Kidney epithelial cell (primary cell): ENCODE measurements around the gene N4BP2L2. TPM values are rescaled to one million over a fixed set of nuclear protein-coding genes. Genes with fewer than 3 reads are reported as not detected.

ENCODE experiments used
- DNase-seq: peaks from one replicate; pipeline ENCODE4 v3.0.0-alpha.2; 2010; ENCODE audit warnings: low read depth
- H3K27me3 ChIP-seq: 2 replicates; pipeline ENCODE4 v1.6.0; 2011; ENCODE audit warnings: low read length; ENCODE audit not compliant: control insufficient read depth, insufficient read depth
- H3K36me3 ChIP-seq: 2 replicates; pipeline ENCODE4 v1.5.1; 2011; ENCODE audit warnings: low read length; ENCODE audit not compliant: control insufficient read depth, insufficient read depth
- H3K4me3 ChIP-seq: 2 replicates; pipeline ENCODE4 v1.5.1; 2011; ENCODE audit warnings: low read depth, mild to moderate bottlenecking, control low read depth, low read length
- total RNA-seq: library from RNA; depleted of rRNA; stranded (reverse); fragments of >200 nt; gene quantifications from 2 replicates; pipeline ENCODE4 v1.2.3, GENCODE V29; 2015
- TF ChIP-seq, protein P1 (sequence below): IDR thresholded peaks from 2 replicates; pipeline ENCODE4 v1.5.1; 2011; ENCODE audit warnings: mild to moderate bottlenecking, moderate library complexity, low read length, control low read depth, inconsistent platforms; ENCODE audit not compliant: insufficient read depth, poor library complexity, severe bottlenecking

The N4BP2L2 gene
- total RNA-seq, 1 donor from 2014 or later: 64.1 TPM

DNA sequence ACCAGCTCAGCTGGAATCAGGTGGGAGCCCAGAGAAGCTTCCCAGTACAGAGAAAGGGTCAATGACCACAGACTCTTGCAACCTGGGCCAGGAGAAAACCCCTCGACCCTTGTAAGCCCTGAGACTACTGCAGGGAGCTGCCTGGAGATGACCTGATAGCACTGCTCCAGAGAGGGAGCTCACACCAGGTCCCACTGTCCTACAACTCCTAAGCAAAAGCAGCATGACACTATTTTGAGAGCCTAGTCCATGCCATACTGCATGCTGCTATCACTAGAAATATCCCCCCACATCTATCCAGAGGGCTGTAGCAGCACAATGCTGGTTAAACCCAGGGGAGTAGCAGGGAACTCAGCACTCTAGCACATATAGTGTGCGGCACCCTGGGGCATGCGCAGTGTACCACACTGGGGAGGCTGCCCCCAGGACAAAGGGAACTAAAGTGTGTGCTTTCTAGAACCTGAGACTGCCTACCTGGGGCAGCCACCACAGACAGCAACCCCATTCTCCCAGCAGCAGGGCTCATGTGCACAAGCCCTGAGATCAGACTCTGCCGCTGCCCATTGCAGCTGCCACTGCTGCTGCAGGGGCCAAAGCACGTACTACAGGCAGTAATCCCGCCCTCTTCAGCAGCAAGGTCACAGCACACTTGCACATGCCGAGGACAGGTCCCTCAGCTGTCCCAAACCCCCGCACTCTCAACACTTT lies 83.6 kb downstream of the N4BP2L2 start:
- no peaks in the 10 kb centered on the region for H3K36me3 ChIP-seq
- DNase-seq: no peak
- no peaks in the 10 kb centered on the region for H3K27me3 ChIP-seq

GRCh38 chr13:32453981-32454380 lies 84.6 kb downstream of the N4BP2L2 start:
- Histone ChIP-seq H3K4me3 (no peak overlapping the region), H3K36me3 (no peaks in the 10 kb centered on the region), H3K27me3 (no peaks in the 10 kb centered on the region)
- TF ChIP-seq, protein P1, sequence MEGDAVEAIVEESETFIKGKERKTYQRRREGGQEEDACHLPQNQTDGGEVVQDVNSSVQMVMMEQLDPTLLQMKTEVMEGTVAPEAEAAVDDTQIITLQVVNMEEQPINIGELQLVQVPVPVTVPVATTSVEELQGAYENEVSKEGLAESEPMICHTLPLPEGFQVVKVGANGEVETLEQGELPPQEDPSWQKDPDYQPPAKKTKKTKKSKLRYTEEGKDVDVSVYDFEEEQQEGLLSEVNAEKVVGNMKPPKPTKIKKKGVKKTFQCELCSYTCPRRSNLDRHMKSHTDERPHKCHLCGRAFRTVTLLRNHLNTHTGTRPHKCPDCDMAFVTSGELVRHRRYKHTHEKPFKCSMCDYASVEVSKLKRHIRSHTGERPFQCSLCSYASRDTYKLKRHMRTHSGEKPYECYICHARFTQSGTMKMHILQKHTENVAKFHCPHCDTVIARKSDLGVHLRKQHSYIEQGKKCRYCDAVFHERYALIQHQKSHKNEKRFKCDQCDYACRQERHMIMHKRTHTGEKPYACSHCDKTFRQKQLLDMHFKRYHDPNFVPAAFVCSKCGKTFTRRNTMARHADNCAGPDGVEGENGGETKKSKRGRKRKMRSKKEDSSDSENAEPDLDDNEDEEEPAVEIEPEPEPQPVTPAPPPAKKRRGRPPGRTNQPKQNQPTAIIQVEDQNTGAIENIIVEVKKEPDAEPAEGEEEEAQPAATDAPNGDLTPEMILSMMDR: no peak
- DNase-seq: no peak

More for the DNA sequence above, 83.6 kb downstream of the N4BP2L2 start:
- TF ChIP-seq, protein P1: no peak
- H3K4me3 ChIP-seq: no peak overlapping the region

DNA sequence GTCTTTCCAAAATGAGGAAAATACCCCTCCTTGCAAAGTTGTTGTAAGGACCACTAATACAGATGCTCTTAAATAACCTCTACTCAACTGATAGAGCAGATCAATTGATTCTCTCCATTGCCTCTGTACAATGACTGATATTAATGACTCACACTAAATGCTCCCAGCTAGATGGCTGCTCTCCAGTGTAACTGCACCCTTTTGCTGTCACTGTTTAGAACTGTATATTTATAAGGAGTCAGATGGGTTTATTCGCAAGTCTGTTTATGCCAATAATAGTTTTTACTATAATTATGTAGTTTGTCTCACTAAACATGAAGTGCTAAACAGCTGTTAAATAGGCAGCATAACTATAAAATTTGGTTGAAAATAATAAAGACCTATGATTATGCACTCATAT lies 89.6 kb downstream of the N4BP2L2 start:
- DNase-seq: no peak
- TF ChIP-seq, protein P1: no peak
- no peak overlapping the region for H3K4me3 ChIP-seq
- no peaks in the 10 kb centered on the region for H3K27me3 ChIP-seq
- H3K36me3 ChIP-seq: no peaks in the 10 kb centered on the region

DNA sequence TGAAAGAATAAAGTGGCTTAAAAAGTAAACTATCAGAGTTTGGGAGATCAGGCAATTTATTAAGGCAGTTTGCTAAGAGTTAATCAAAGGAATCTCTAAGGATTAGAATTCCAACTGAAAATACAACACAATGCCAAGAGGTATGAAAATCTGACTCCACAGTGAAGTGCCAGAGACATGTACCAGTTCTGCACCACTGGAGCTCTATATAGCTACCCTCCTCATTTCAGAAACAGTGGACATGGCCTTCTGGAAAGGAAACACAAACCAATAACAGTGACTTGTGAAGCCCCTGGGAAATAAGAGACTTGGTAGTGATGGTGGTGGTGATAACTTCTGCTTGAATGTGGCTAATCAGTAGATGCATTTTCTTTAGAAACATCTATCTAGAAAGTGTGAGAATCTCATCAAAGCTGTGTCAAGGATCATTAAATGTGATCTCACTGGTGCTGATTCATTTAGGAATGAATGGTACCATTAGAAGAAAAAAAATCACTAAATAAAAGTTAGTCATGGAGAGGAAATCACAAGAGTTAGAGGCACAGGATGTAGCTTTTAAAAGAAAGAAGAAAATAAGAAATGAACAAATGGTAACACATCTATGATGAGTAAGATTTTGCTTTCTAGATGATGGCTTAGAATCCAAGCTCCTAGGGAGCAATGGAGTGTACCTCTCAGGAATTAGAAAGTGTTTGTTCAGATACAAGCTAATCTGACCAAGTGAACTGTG lies 90.5 kb downstream of the N4BP2L2 start:
- no peaks in the 10 kb centered on the region for H3K36me3 ChIP-seq
- DNase-seq: peak; percentile 55
- TF ChIP-seq, protein P1: no peak
- no peak overlapping the region for H3K4me3 ChIP-seq
- no peaks in the 10 kb centered on the region for H3K27me3 ChIP-seq

GRCh38 chr13:32446773-32447465 lies 91.7 kb downstream of the N4BP2L2 start:
- Histone ChIP-seq H3K4me3 (no peak overlapping the region), H3K36me3 (no peaks in the 10 kb centered on the region), H3K27me3 (no peaks in the 10 kb centered on the region)
- no peak for DNase-seq
- TF ChIP-seq, protein P1: no peak
